Fibroblast of gingiva (primary cell): Measurements from ENCODE around the gene CNOT1.

Experiments used
- DNase-seq: peaks from one replicate; pipeline ENCODE4 v3.0.0-alpha.2; 2011; ENCODE audit warnings: low read depth

The CNOT1 gene

GRCh38 chr16:58516768-58517107 is 112.9 kb downstream of the CNOT1 start:
- DNase-seq = no peak

GRCh38 chr16:58515871-58516767 is 113.5 kb downstream of the CNOT1 start:
- DNase-seq = no peak

- DNase-seq = peak; percentile 88
Observed at GRCh38 chr16:58515125-58515870, 114.3 kb downstream of the CNOT1 start, which contains the start of gene SETD6. TSS of gene SETD6 (plus strand) at chr16:58515517. CDS start at chr16:58515538, 21 bp downstream.

GRCh38 chr16:58513874-58514273 is 115.8 kb downstream of the CNOT1 start:
- no peak for DNase-seq

DNA sequence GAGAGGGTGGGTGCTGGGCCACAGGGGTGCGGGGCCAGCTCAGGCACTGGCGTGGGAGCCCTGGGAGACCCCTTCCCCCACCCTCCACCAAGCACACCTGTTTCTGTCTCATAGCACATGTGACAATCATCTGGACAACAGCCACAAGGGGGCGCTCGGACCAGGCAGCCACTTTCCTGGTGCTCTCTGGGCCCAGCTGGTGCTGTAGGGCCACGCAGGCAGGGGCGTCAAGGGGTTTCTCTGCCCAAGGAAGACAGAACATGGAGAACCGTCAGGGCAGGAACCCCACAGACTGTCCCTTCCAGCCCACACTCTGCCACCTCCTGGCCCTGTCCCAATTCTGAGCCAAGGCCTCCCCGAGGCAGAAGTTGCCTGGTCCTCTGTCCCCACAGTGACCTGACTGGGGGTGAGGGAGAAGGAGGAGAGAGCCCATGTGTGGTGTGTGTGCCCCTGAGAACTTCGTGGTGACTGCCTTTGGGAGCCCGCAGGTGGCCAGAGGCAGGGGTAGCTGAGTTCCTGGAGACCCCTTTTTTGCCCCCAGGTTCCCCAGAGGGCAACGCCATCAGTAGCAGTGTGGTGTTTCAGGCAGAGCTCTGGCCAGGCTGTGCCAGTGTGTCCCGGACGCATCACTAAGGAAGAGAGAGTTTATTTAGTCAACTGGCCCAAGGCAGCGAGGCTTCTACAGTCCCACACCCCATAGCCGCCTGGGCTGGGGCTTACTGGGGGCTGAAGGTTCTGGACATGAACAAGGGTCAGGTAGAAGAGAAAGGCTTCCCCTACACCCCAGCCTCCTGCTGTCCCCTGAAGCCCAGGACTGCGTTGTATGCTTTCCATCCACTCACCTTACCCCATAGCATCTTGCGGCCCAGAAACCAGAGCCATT is 117.5 kb downstream of the CNOT1 start:
- DNase-seq = peak; percentile 37

GRCh38 chr16:58510776-58511628 is 118.6 kb downstream of the CNOT1 start:
- no peak for DNase-seq

GRCh38 chr16:58510097-58510775 is 119.4 kb downstream of the CNOT1 start:
- DNase-seq = no peak

DNA sequence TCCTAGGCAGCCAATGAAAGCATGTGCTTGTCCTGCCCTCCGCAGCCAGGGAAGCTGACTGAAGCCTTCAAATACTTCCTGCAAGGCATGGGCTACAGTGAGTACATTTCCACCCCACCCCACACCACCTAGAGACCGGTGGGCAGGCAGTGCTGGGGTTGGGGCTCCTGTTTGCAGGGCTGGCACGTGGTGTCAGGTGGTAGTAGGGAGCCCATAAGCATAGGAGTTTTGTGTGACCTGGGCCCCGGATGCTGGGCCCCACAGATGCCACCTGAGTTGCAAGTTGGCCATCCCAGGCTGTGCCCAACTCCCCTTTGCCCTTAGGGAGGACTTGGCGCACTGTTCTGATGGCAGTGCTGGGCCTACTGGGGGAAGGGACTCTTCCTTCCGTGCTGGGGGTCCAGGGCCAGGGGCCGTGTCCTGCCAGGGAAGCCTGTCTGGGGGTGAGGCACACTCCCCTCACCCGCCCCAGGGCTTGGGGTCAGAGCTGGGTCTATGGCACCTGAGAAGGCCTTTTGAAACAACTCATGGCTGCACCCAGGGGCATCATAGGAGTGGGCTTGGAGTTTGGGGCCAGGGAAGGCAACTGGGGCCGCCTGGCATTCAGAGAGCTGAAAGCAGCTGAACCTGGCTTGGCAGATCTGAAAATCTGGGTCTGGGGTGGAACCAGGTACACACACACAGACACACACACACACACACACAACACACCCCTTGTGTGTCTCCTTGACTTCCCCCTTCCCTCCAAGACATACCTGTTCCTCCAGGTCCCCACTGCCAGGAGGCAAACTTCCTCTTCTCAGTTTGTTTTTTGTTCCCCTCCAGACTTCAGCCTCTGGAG is 120.2 kb downstream of the CNOT1 start:
- no peak for DNase-seq

- DNase-seq = no peak
Observed at GRCh38 chr16:58508671-58509251, 120.9 kb downstream of the CNOT1 start.

DNA sequence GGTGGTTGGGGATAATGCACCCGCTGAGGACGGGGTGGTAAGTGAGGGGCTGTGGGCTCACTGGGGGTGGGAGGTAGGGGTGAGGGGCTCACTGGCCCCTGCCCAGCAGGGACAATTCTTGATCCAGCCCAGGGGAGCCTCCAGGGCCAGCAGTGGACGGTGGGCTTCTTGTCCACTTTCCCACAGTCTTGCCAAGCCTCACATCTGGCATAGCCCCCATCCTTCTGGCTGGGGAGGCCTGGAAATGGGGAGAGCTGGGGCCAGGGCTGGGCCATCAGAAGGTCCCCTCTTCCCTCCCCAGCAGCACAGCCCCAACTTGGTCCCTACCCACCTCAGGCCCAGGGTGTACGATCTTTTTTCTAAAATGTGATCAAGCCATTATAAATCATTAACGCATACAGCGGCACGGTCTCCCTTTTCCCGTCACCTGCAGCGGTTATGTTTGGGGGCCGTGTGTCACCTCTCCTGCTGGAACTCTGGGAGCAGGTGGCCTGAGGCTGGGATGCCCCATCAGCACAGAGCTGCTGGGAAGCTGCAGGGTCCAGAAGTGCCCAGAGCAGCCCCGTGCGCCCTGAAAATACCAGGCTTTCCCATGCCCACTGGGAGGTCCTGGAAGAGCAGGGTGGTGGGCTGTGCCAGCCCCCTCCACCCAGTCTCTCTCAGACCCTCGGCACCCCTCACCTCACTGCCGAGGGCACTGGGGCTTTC is 121.5 kb downstream of the CNOT1 start:
- DNase-seq = no peak

DNA sequence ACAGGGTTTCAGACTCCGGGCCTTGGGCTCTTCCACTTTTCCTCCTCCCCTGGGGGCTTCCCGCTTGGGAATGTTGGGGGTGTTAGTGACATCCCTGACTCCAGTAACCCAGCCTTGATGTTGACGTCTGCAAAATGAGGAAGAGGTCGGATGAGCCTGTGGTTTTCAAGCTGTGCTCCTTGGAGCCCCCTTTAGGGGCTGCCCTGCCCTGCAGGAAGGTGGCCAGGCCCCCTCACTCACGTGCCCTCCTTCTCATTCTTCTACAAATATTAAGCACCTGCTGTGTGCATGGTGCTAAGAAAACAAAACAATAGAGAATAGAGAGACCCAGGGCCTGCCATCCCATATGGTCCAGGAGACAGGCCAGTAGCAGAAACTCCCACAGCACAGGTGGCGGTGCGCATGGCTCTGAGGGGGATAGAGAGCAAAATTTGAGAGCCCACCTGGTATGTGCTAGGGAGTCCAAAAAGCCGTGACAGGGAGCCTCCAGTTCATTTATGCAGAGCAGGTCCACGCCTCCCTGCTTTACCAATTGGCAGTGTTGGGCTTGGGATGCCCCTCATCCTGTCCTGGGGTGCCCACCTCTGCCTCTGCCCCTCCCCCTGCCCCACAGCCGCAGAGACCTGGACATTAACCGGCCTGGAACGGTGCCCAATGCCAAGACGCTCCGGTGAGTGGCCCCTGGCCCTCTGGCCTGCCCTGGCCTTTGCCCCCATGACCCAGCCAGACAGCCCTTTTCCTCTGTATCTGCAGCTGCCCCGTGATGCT is 122.2 kb downstream of the CNOT1 start:
- no peak for DNase-seq

DNA sequence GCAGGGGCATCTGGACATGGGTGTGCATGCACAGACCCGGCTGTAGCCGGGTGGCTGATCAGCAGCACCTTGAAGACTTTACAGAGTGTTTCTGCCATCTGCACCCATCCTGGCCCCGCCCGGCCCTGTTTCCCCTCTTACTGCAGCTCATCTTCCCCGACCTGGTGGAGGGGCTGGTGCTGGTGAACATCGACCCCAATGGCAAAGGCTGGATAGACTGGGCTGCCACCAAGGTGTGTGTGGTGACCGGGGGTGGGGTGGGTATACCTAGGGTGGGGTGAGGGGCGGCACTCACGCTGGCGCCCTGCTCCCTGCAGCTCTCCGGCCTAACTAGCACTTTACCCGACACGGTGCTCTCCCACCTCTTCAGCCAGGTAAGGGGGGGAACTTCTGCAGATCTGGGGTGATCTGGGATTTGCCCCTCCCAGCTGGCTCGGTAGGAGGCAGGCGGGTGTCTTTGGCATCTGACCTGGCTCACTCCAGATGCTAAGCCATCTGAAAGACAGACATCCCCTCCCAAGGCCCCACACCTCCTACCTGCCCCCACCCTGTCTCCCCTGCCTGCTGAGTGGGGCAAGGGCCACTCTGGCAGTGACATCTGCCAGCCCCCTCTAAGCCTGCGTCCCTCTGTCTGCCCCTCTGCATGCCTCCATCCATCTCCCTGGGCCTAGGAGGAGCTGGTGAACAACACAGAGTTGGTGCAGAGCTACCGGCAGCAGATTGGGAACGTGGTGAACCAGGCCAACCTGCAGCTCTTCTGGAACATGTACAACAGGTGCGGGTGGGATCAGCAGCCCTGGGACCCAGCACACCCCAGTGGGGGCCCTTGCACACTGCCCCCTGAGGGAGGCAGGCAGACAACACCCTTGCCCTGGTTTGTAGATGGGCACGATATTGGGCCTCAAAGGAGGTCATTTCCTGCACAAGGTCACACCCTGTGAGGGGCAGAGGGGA is 123.1 kb downstream of the CNOT1 start:
- DNase-seq = no peak

GRCh38 chr16:58503863-58504688 is 125.5 kb downstream of the CNOT1 start:
- DNase-seq = no peak

DNA sequence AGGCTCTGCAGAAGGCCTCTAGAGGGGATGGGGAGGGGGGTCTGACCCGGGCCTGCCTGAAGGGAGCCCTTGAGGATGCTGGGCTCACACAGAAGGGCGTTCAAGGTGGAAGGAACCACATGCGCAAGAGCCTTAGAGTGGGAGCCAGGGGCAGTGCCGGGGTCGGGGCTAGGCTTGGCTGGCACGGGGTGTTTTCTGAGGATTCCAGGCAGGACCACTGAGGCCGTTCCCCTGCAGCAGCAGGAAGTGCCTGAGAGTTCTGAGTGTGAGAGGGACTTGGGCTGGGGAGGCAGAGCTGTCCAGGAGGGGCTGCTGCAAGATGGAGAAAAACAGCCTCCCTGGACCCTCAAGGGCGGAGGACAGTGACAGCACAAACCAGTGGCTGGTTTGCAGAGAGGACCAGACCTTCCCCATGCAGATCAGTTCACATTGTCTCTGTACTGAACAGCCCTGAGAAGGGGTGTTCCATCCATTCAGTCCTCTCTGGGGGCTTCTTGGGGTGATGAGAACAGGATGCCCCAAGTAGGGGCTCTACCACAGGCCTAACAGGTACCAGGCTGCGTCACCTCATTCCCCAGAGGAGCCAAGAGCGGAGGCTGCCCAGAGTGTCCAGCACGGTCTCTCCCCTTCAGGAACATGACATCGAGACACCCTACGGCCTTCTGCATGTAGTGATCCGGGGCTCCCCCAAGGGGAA is 126.3 kb downstream of the CNOT1 start:
- DNase-seq = no peak

DNA sequence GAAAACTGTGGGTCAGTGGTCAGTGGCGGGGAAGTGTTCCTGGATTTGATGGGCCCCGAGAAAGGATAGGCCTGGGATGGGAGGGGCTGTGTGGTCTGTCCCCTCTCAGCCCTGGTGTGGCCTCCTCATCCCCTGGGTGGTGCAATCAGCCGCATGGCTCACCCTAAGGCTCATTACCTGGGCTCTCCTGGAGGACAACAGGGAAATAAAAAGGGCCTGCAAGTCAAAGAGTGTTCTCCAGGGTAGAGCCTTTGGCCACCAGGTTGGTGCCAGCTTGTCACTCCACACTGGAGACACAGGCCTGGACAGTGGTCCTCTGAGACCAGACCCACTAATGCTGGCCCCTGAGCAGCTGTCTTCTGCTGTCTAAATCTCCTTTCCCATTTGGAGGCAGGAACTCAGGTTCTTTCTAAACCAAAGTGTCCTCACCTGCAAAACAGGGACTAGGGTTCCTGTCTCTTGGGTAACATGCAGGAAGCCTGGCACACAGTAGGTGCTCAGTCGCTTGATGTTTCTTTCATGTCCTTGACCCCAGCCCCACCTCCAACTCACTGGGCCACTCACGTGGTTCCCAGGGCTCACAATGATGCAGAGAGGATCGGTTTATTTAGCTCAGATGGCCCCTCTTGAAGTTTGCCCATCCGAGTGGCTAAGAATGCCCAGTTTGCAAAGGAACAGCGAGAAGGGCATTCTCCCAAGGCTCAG is 127.3 kb downstream of the CNOT1 start:
- DNase-seq = no peak
